Measurements from ENCODE around the gene GABRG3. TPM values are rescaled to one million over a fixed set of nuclear protein-coding genes. Genes with fewer than 3 reads are reported as not detected.

The GABRG3 gene
- total and polyA plus RNA-seq, 2 of the 4 experiments (the other 2 are of a cell fraction): not detected

DNA sequence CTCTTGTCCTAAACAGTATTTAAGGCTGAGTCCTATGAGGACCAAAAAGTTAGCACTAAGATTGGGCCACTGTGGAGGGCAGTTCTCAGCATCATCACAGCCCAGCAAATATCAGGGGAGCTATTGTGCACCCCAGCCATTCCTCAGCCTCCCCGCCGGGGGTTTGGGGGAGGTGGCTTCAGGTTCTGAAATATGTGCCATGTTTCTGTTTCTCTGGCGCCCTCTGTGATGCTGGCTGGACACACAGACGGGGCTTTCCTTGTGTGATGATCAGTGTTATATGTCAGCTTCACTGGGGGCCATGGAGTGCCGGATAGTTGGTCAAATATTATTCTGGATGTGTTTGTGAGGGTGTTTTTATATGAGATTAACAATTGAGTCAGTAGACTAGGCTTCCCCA, 106.8 kb downstream of the GABRG3 start:
- intact Hi-C loops (cut with micrococcal nuclease) (no loop called here), in situ Hi-C loops (cut with MboI; ENCODE audit: low sequenced_read_pairs) (no loop called here)

More for the DNA sequence above, 106.8 kb downstream of the GABRG3 start:
- CTCF ChIA-PET: no interaction called here
- DNase-seq (no peak), ATAC-seq (ENCODE audit: low read depth) (no peak)
- no peak overlapping the region for H2AK5ac ChIP-seq (ENCODE audit: low read depth, low read length)
- no peaks in the 10 kb centered on the region for H3K27me3 ChIP-seq (ENCODE audit: control insufficient read depth, insufficient read depth, low read length)
- H4K5ac ChIP-seq (ENCODE audit: low read depth, low read length): no peak overlapping the region
- no peak overlapping the region for H3K9ac ChIP-seq (ENCODE audit: low read depth, low read length)
- WGBS, 2 experiments (ENCODE audit: extremely low coverage in 2 of 2, insufficient read length in 1 of 2): 80% methylated on average over 1 of the region's 5 CpGs; no CpG with 5 or more reads in 1 of the 2 experiments
- TF ChIP-seq, protein P1, sequence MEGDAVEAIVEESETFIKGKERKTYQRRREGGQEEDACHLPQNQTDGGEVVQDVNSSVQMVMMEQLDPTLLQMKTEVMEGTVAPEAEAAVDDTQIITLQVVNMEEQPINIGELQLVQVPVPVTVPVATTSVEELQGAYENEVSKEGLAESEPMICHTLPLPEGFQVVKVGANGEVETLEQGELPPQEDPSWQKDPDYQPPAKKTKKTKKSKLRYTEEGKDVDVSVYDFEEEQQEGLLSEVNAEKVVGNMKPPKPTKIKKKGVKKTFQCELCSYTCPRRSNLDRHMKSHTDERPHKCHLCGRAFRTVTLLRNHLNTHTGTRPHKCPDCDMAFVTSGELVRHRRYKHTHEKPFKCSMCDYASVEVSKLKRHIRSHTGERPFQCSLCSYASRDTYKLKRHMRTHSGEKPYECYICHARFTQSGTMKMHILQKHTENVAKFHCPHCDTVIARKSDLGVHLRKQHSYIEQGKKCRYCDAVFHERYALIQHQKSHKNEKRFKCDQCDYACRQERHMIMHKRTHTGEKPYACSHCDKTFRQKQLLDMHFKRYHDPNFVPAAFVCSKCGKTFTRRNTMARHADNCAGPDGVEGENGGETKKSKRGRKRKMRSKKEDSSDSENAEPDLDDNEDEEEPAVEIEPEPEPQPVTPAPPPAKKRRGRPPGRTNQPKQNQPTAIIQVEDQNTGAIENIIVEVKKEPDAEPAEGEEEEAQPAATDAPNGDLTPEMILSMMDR (conservative IDR thresholded peaks at IDR 0.05; ENCODE audit: low read depth, low read length): no peak
- TF ChIP-seq CHD1 (IDR thresholded peaks at IDR 0.05; ENCODE audit: low read depth, low read length): no peak
- no peak for TF ChIP-seq BHLHE40 (IDR thresholded peaks at IDR 0.05; ENCODE audit: low read depth, low read length)
- no peak for TF ChIP-seq RFX5 (IDR thresholded peaks at IDR 0.05; ENCODE audit: low read depth, low read length)
- no peak for TF ChIP-seq FOS (IDR thresholded peaks at IDR 0.05; ENCODE audit: low read depth, low read length)
- TF ChIP-seq CEBPB (IDR thresholded peaks at IDR 0.05; ENCODE audit: low read depth, low read length): no peak
- TF ChIP-seq, protein P2, sequence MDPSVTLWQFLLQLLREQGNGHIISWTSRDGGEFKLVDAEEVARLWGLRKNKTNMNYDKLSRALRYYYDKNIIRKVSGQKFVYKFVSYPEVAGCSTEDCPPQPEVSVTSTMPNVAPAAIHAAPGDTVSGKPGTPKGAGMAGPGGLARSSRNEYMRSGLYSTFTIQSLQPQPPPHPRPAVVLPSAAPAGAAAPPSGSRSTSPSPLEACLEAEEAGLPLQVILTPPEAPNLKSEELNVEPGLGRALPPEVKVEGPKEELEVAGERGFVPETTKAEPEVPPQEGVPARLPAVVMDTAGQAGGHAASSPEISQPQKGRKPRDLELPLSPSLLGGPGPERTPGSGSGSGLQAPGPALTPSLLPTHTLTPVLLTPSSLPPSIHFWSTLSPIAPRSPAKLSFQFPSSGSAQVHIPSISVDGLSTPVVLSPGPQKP (IDR thresholded peaks at IDR 0.05; ENCODE audit: borderline replicate concordance, low read depth, low read length): no peak
- TF ChIP-seq SMC3 (IDR thresholded peaks at IDR 0.05; ENCODE audit: low read depth, low read length): no peak
- no peak for TF ChIP-seq MAZ (IDR thresholded peaks at IDR 0.05; ENCODE audit: borderline replicate concordance, low read depth, low read length)
- TF ChIP-seq POLR2A (IDR thresholded peaks at IDR 0.05; ENCODE audit: low read depth, low read length): no peak
- H3K23ac ChIP-seq (ENCODE audit: low read depth, low read length): no peak overlapping the region
- H3K56ac ChIP-seq (ENCODE audit: extremely low read depth, insufficient read depth, low read length): no peak overlapping the region
- no peak overlapping the region for H2BK120ac ChIP-seq (ENCODE audit: low read depth, low read length)
- H4K8ac ChIP-seq (ENCODE audit: low read depth in 2 of 2, low read length in 2 of 2): no peak overlapping the region
- H3K9me3 ChIP-seq (ENCODE audit: control insufficient read depth, insufficient read depth, low read length): peaks cover 41% of the 10 kb centered on the region
- no peak overlapping the region for H2BK5ac ChIP-seq (ENCODE audit: low read depth, low read length, poor library complexity, severe bottlenecking)
- no peak overlapping the region for H4K91ac ChIP-seq (ENCODE audit: insufficient read depth, low read depth, low read length)
- H3K4ac ChIP-seq (ENCODE audit: low read depth, low read length): no peak overlapping the region
- no peaks in the 10 kb centered on the region for H3K4me1 ChIP-seq (ENCODE audit: control insufficient read depth, insufficient read depth, low read length)
- no peak overlapping the region for H2AK9ac ChIP-seq (replicated peaks; ENCODE audit: low read depth, low read length, poor library complexity)
- no TSS peak for BruUV-seq (replicated peaks)
- H3K27ac ChIP-seq (ENCODE audit: insufficient read depth, low read length): no peak overlapping the region
- H3K14ac ChIP-seq (replicated peaks; ENCODE audit: low read depth, low read length): no peak overlapping the region
- H4K20me1 ChIP-seq (ENCODE audit: insufficient read depth, low read length): no peaks in the 10 kb centered on the region
- no peak overlapping the region for H3K18ac ChIP-seq (ENCODE audit: low read depth, low read length)
- H2AFZ ChIP-seq (replicated peaks; ENCODE audit: low read length, poor library complexity): no peak overlapping the region
- no peaks in the 10 kb centered on the region for H3K36me3 ChIP-seq (ENCODE audit: control insufficient read depth, insufficient read depth, low read length)
- no peak overlapping the region for H2BK15ac ChIP-seq (ENCODE audit: low read depth, low read length)
- no peaks in the 10 kb centered on the region for H3K9me1 ChIP-seq (ENCODE audit: insufficient read depth, low read length)
- no peak overlapping the region for H2BK20ac ChIP-seq (ENCODE audit: low read depth, low read length)
- H3K79me1 ChIP-seq (ENCODE audit: low read depth in 1 of 2, low read length in 2 of 2): no peaks in the 10 kb centered on the region
- dilution Hi-C loops (cut with HindIII; ENCODE audit: low sequenced_read_pairs, unreplicated experiment): no loop called here
- POLR2A ChIA-PET (ENCODE audit: unreplicated experiment): no interaction called here
- H3K4me3 ChIP-seq (ENCODE audit: insufficient read depth, low read depth, low read length): no peak overlapping the region
- H3K4me2 ChIP-seq (ENCODE audit: low read depth, low read length): no peak overlapping the region

Measured in IMR-90 (cell line).